GM12878 (cell line): ENCODE data around the gene ZBTB42. TPM values are rescaled to one million over a fixed set of nuclear protein-coding genes. Genes with fewer than 3 reads are reported as not detected.

Experiments used
- ASH2L ChIP-seq: fragments of 300-600, 200-600 bp; sonication (generic); IDR thresholded peaks from 2 replicates; pipeline ENCODE4 v1.6.1; 2017; ENCODE audit warnings: low read depth, mild to moderate bottlenecking, borderline replicate concordance
- IRF3 ChIP-seq: fragments of 450-650 bp; IDR thresholded peaks from 2 replicates; pipeline ENCODE4 v1.6.1; 2014; ENCODE audit warnings: mild to moderate bottlenecking
- KDM1A ChIP-seq: fragments of 200-600 bp; sonication (generic); IDR thresholded peaks from 2 replicates; pipeline ENCODE4 v1.6.1; 2016; ENCODE audit warnings: borderline replicate concordance
- MEF2A ChIP-seq: IDR thresholded peaks from 2 replicates; pipeline ENCODE4 v1.6.1; 2011; ENCODE audit warnings: low read depth, mild to moderate bottlenecking, low read length, moderate library complexity; ENCODE audit not compliant: insufficient read depth
- STAT3 ChIP-seq: IDR thresholded peaks from 2 replicates; pipeline ENCODE4 v1.6.1; 2011; ENCODE audit warnings: low read depth, low read length, improper control_type of control experiment
- ZNF592 ChIP-seq: fragments of 450-650 bp; IDR thresholded peaks from 2 replicates; pipeline ENCODE4 v1.6.1; 2017; ENCODE audit warnings: mild to moderate bottlenecking, moderate library complexity
- polyA plus RNA-seq, 11 experiments: library from polyadenylated mRNA; depleted of rRNA in 4 of 11; unstranded in 6 of 11; stranded (reverse) in 5 of 11; fragments of >200 nt; fragmentation: Nextera tagmentation in 4 of 11; fragmentation: Illumina TruSeq in 1 of 11; extraction: Ambion mirVana in 4 of 11; extraction: Trizol in 1 of 11; gene quantifications; 1 replicate in 1 of 11; 2 replicates in 10 of 11; pipeline versions ENCODE4 v1.2.1 to v1.2.3, GENCODE V29; 2011 to 2016; ENCODE audit warnings: inconsistent platforms in 2 of 11, missing spikeins in 2 of 11, low read depth in 1 of 11
- total RNA-seq, 4 experiments: library from RNA; depleted of rRNA in 3 of 4; stranded (reverse); fragments of >200 nt in 3 of 4; fragmentation: Illumina TruSeq in 1 of 4; extraction: Trizol in 1 of 4; gene quantifications; 2 replicates each; pipeline versions ENCODE4 v1.2.1 to v1.2.3, GENCODE V29; 2013 to 2021
- TF ChIP-seq, protein P1 (sequence below): fragments of 450-650 bp; IDR thresholded peaks from 2 replicates; pipeline ENCODE4 v1.6.1; 2017; ENCODE audit warnings: mild to moderate bottlenecking, low read depth, inconsistent platforms; ENCODE audit not compliant: poor library complexity, severe bottlenecking

The ZBTB42 gene
- total and polyA plus RNA-seq, 10 of the 15 experiments (the other 5 are each of a cell fraction or from before 2014, with no cell fraction given) = 0.05 to 1.2 (median 0.37) TPM; not detected in 2

GRCh38 chr14:104791425-104791824 lies 9.5 kb upstream of the ZBTB42 start (continued):
- TF ChIP-seq ZNF592 = no peak
- no peak for TF ChIP-seq MEF2A
- TF ChIP-seq, protein P1, sequence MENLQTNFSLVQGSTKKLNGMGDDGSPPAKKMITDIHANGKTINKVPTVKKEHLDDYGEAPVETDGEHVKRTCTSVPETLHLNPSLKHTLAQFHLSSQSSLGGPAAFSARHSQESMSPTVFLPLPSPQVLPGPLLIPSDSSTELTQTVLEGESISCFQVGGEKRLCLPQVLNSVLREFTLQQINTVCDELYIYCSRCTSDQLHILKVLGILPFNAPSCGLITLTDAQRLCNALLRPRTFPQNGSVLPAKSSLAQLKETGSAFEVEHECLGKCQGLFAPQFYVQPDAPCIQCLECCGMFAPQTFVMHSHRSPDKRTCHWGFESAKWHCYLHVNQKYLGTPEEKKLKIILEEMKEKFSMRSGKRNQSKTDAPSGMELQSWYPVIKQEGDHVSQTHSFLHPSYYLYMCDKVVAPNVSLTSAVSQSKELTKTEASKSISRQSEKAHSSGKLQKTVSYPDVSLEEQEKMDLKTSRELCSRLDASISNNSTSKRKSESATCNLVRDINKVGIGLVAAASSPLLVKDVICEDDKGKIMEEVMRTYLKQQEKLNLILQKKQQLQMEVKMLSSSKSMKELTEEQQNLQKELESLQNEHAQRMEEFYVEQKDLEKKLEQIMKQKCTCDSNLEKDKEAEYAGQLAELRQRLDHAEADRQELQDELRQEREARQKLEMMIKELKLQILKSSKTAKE = no peak
- TF ChIP-seq KDM1A = no peak
- no peak for TF ChIP-seq ASH2L
- no peak for TF ChIP-seq IRF3
- no peak for TF ChIP-seq STAT3
